ENCODE data around the gene PPARG.
"Not testable (repeated sequence)": the region's sequence is repeated elsewhere in the genome, so short reads cannot be mapped to it uniquely, and the experiment has no call there.

PPARG gene

GRCh38 chr3:12445523-12446240, 156.8 kb downstream of the PPARG start:
- no peak overlapping the region for H3K4me3 ChIP-seq (ENCODE audit: low read depth, low read length)
- TF ChIP-seq CTCF (IDR thresholded peaks at IDR 0.05; ENCODE audit: borderline replicate concordance, insufficient read depth, low read depth, low read length) = no peak

DNA sequence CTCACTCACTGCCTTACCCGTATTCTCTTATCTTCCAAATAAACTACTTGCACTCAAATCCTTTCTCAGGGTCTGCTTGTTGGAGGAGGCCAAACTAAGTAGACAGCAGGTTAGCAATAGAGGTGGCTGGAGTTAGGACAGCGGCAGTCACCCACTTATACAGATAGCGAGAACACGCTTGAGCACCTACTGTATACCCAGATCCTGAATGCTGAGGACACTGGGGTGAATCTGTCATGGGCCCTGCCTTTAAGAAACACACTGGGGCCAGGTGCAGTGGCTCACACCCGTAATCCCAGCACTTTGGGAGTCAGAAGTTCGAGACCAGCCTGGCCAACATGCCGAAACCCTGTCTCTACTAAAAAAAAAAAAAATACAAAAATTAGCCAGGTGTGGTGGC, 157.4 kb downstream of the PPARG start:
- no peak overlapping the region for H3K4me3 ChIP-seq (ENCODE audit: low read depth, low read length)
- no peak for TF ChIP-seq CTCF (IDR thresholded peaks at IDR 0.05; ENCODE audit: borderline replicate concordance, insufficient read depth, low read depth, low read length)

GRCh38 chr3:12447075-12447474, 158.2 kb downstream of the PPARG start:
- H3K4me3 ChIP-seq (ENCODE audit: low read depth, low read length) = no peak overlapping the region
- TF ChIP-seq CTCF (IDR thresholded peaks at IDR 0.05; ENCODE audit: borderline replicate concordance, insufficient read depth, low read depth, low read length) = no peak

DNA sequence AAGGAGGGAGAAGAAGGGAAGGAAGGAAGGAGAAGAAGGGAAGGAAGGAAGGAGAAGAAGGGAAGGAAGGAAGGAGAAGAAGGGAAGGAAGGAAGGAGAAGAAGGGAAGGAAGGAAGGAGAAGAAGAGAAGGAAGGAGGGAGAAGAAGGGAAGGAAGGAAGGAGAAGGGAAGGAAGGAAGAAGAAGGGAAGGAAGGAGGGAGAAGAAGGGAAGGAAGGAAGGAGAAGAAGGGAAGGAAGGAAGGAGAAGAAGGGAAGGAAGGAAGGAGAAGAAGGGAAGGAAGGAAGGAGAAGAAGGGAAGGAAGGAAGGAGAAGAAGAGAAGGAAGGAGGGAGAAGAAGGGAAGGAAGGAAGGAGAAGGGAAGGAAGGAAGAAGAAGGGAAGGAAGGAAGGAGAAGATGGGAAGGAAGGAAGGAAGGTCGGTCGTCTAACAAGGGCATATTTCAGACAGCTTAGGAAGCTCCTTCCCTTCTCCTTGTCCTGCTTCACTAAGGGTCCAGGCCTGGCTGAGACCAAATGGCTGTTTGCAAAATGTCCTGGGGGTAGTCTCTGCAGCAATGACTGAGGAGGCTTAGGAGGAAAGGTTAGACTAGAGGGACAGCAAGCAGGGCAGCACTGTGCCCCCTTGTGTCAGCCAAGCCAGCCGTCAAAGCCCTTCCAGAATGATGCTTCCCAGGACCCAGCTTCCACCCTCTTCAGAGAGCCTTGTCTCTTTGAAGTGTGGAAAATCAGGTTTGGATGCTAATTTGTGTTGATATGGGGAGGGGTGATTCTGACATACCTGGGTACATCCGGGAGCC, 159.7 kb downstream of the PPARG start:
- H3K4me3 ChIP-seq (ENCODE audit: low read depth, low read length) = not testable (repeated sequence)

DNA sequence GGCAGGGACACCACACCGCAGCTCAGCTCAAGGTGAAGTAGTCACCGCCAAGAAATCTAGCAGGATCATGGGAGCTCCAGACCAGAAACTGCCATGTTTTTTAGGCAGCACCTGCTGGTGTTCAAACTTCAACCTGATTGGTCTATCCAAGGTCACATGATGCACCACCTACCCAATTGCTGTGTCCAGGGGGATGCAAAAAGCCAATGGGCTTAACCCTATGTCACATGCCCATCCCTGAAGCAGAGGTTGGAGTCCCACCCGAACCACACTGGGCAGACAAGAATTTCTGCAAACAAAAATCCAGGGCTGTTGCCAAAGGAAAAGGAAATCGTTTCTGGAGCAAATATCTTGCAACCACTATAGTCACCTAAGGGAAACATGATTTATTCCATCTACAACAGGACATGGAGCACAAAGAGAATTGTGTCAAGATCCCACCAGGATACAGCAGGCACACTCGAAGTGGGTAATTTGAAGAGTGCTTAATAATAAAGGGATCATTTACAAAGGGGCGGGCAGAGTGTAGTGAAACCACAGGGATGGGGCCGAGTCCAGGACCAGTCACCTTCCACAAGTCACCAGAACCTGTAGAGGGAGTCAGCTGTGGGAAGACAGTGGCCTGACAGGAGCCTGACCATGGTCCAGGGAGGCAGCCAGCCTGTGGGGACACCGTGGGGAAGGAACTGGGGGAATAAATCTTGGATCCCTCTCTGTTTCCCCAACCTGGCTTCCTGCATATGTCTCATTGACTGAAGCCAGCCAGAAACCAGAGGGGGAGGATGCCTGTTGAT, 161.2 kb downstream of the PPARG start:
- no peak overlapping the region for H3K4me3 ChIP-seq (ENCODE audit: low read depth, low read length)
- no peak for TF ChIP-seq CTCF (IDR thresholded peaks at IDR 0.05; ENCODE audit: borderline replicate concordance, insufficient read depth, low read depth, low read length)

- no peak overlapping the region for H3K4me3 ChIP-seq (ENCODE audit: low read depth, low read length)
- TF ChIP-seq CTCF (IDR thresholded peaks at IDR 0.05; ENCODE audit: borderline replicate concordance, insufficient read depth, low read depth, low read length) = no peak
These were observed 162.6 kb downstream of the PPARG start for GRCh38 chr3:12451481-12451880.

GRCh38 chr3:12451960-12452359, 163.1 kb downstream of the PPARG start:
- no peak for TF ChIP-seq CTCF (IDR thresholded peaks at IDR 0.05; ENCODE audit: borderline replicate concordance, insufficient read depth, low read depth, low read length)
- no peak overlapping the region for H3K4me3 ChIP-seq (ENCODE audit: low read depth, low read length)
